ENCODE measurements around the gene C12orf42.

Gene C12orf42

DNA sequence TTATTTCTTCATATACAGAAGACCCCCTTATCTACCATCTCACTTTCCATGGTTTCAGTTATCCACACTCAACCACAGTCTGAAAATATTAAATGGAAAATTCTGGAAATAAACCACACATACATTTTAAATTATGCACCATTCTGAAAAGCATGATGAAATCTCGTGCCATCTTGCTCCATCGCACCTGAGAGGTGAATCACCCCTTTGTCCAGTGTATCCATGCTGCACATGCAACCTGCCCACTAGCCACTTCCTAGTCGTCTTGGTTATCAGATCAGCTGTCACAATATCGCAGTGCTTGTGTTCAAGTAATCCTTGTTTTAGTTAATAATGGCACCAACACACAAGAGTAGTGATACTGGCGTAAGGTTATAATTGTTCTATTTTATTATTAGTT, 145.7 kb downstream of the C12orf42 start:
- Histone ChIP-seq H3K4me2 (ENCODE audit: low read length) (no peak overlapping the region), H2AFZ (no peak overlapping the region), H3K27ac (no peak overlapping the region), H3K79me2 (no peaks in the 10 kb centered on the region), H3K4me1 (no peaks in the 10 kb centered on the region), H3K9ac (no peak overlapping the region), H3K36me3 (ENCODE audit: control insufficient read depth, insufficient read depth, low read length) (no peaks in the 10 kb centered on the region), H3K4me3 (ENCODE audit: low read depth, low read length) (no peak overlapping the region), H3K27me3 (ENCODE audit: control insufficient read depth, insufficient read depth, low read length) (no peaks in the 10 kb centered on the region), H3K9me3 (ENCODE audit: control insufficient read depth, low read length) (no peaks in the 10 kb centered on the region)
- TF ChIP-seq, protein P1, sequence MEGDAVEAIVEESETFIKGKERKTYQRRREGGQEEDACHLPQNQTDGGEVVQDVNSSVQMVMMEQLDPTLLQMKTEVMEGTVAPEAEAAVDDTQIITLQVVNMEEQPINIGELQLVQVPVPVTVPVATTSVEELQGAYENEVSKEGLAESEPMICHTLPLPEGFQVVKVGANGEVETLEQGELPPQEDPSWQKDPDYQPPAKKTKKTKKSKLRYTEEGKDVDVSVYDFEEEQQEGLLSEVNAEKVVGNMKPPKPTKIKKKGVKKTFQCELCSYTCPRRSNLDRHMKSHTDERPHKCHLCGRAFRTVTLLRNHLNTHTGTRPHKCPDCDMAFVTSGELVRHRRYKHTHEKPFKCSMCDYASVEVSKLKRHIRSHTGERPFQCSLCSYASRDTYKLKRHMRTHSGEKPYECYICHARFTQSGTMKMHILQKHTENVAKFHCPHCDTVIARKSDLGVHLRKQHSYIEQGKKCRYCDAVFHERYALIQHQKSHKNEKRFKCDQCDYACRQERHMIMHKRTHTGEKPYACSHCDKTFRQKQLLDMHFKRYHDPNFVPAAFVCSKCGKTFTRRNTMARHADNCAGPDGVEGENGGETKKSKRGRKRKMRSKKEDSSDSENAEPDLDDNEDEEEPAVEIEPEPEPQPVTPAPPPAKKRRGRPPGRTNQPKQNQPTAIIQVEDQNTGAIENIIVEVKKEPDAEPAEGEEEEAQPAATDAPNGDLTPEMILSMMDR (IDR thresholded peaks at IDR 0.05) = no peak

DNA sequence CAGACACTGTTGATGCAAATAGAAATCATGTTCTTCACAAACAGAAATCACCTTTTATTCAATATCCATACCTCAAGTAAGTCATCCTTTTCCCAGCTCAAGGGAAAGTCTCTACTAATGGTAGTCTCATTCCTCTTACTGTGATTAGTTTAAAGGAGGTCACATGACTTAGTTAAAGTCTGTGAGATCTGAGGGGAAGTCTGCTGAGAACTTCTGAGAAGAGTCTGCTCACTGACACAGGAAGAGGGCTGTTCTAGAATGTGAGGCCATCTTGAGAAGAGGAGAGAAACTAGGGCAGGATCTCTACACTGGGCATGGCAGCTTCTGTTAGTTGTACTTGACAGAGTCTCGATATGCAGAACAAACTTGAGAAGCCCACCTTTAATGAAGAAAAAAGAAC, 146.8 kb downstream of the C12orf42 start:
- Histone ChIP-seq H2AFZ (no peak overlapping the region), H3K79me2 (no peaks in the 10 kb centered on the region), H3K4me3 (ENCODE audit: low read depth, low read length) (no peak overlapping the region), H3K4me1 (no peaks in the 10 kb centered on the region), H3K9ac (no peak overlapping the region), H3K36me3 (ENCODE audit: control insufficient read depth, insufficient read depth, low read length) (no peaks in the 10 kb centered on the region), H3K27ac (no peak overlapping the region), H3K27me3 (ENCODE audit: control insufficient read depth, insufficient read depth, low read length) (no peaks in the 10 kb centered on the region), H3K4me2 (ENCODE audit: low read length) (no peak overlapping the region), H3K9me3 (ENCODE audit: control insufficient read depth, low read length) (no peaks in the 10 kb centered on the region)
- TF ChIP-seq, protein P1 (IDR thresholded peaks at IDR 0.05) = no peak

DNA sequence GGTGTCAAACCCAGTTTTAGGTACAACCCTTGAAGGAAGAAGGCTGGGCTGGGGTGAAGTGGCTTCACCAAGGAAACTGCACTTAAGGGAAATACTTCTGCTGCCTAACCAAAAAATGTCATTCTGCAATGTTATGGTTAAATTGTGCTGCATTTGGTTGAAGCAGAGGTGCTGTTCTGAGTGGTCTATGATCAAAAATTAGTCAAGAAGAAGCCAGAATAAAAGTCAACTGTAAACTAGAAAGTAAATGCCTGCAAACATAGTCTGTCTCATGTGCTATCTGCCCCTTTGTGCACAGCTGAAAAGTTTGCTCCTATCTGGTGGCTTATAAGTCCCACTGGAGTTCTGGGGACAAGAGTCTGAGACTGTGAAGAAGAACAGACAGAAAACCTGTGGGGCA, 158.8 kb downstream of the C12orf42 start:
- Histone ChIP-seq H3K27ac (no peak overlapping the region), H3K27me3 (ENCODE audit: control insufficient read depth, insufficient read depth, low read length) (no peaks in the 10 kb centered on the region), H3K79me2 (no peaks in the 10 kb centered on the region), H3K4me2 (ENCODE audit: low read length) (no peak overlapping the region), H2AFZ (no peak overlapping the region), H3K36me3 (ENCODE audit: control insufficient read depth, insufficient read depth, low read length) (no peaks in the 10 kb centered on the region), H3K4me3 (ENCODE audit: low read depth, low read length) (no peak overlapping the region), H3K4me1 (no peaks in the 10 kb centered on the region), H3K9ac (no peak overlapping the region), H3K9me3 (ENCODE audit: control insufficient read depth, low read length) (no peaks in the 10 kb centered on the region)
- TF ChIP-seq, protein P1 (IDR thresholded peaks at IDR 0.05) = no peak

DNA sequence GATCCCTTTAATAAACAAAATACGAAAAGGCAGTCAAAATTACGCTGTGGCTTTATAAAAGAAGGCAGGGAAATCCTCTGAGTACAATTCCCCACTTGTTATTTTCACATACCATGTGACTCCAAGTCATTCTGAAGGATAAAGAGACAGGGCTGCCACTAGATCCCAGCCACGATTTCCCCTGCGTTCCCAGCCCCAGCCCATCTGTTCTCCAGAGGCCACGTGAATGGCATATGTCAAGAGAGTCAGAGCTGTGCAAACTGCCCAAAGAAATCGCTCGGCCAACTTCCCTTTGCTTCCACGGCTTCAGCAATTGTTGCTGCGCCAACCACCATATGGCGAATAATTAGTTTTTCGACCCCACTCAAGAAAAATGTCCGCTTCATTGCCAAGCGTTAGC, 161.3 kb downstream of the C12orf42 start:
- no peak overlapping the region for H2AFZ ChIP-seq
- H3K4me1 ChIP-seq = no peaks in the 10 kb centered on the region
- no peaks in the 10 kb centered on the region for H3K27me3 ChIP-seq (ENCODE audit: control insufficient read depth, insufficient read depth, low read length)
- no peak overlapping the region for H3K9ac ChIP-seq
- no peaks in the 10 kb centered on the region for H3K79me2 ChIP-seq
- TF ChIP-seq, protein P1 (IDR thresholded peaks at IDR 0.05) = no peak
- H3K36me3 ChIP-seq (ENCODE audit: control insufficient read depth, insufficient read depth, low read length) = no peaks in the 10 kb centered on the region
- no peak overlapping the region for H3K4me3 ChIP-seq (ENCODE audit: low read depth, low read length)
- no peak overlapping the region for H3K27ac ChIP-seq
- no peaks in the 10 kb centered on the region for H3K9me3 ChIP-seq (ENCODE audit: control insufficient read depth, low read length)
- H3K4me2 ChIP-seq (ENCODE audit: low read length) = no peak overlapping the region

DNA sequence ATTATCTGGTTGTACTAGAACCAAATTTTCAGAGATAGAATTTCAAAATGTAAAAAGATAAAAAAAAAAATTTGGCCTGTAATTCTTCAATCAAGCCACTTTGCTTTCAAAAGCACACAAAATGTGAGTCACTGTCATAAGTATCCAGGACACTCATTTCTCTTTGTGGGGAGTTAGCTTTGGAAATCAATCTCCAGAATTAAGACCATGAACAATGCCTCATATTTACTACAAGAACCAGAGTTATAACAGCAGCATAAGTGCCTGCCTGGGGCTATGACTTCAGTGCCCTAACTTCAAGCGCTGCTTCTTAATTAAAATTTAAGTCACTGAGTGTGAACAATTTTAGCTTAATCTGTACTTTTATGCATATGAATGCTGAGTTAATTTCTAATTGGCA, 162.1 kb downstream of the C12orf42 start:
- Histone ChIP-seq H3K79me2 (no peaks in the 10 kb centered on the region), H2AFZ (no peak overlapping the region), H3K27ac (no peak overlapping the region), H3K36me3 (ENCODE audit: control insufficient read depth, insufficient read depth, low read length) (no peaks in the 10 kb centered on the region), H3K9me3 (ENCODE audit: control insufficient read depth, low read length) (no peaks in the 10 kb centered on the region), H3K4me1 (no peaks in the 10 kb centered on the region), H3K27me3 (ENCODE audit: control insufficient read depth, insufficient read depth, low read length) (no peaks in the 10 kb centered on the region), H3K4me2 (ENCODE audit: low read length) (no peak overlapping the region), H3K4me3 (ENCODE audit: low read depth, low read length) (no peak overlapping the region), H3K9ac (no peak overlapping the region)
- TF ChIP-seq, protein P1 (IDR thresholded peaks at IDR 0.05) = no peak

Data from parathyroid adenoma (tissue), 2 donors.